IMR-90 (cell line): ENCODE results near the gene YEATS4.

Experiments
- CHD1 ChIP-seq: IDR thresholded peaks from 2 replicates; pipeline ENCODE4 v1.6.1; 2012; ENCODE audit warnings: low read depth, low read length, improper control_type of control experiment
- MAFK ChIP-seq: IDR thresholded peaks from 2 replicates; pipeline ENCODE4 v1.6.1; 2012; ENCODE audit warnings: low read depth, low read length, improper control_type of control experiment
- POLR2A ChIP-seq: IDR thresholded peaks from 2 replicates; pipeline ENCODE4 v1.6.1; 2012; ENCODE audit warnings: mild to moderate bottlenecking, low read depth, low read length
- RAD21 ChIP-seq: IDR thresholded peaks from 2 replicates; pipeline ENCODE4 v1.6.1; 2012; ENCODE audit warnings: low read length, improper control_type of control experiment
- RCOR1 ChIP-seq: IDR thresholded peaks from 2 replicates; pipeline ENCODE4 v1.6.1; 2012; ENCODE audit warnings: mild to moderate bottlenecking, low read length, improper control_type of control experiment; ENCODE audit not compliant: insufficient replicate concordance
- TF ChIP-seq, protein P1 (sequence below): conservative IDR thresholded peaks from 2 replicates; pipeline ENCODE4 v1.5.1; 2012; ENCODE audit warnings: mild to moderate bottlenecking, low read depth, low read length, improper control_type of control experiment
- TF ChIP-seq, protein P2 (sequence below): fragments of 150-350 bp; IDR thresholded peaks from 2 replicates; pipeline ENCODE4 v1.6.1; 2016; ENCODE audit warnings: low read depth, mild to moderate bottlenecking, low read length, moderate library complexity, borderline replicate concordance

DNA sequence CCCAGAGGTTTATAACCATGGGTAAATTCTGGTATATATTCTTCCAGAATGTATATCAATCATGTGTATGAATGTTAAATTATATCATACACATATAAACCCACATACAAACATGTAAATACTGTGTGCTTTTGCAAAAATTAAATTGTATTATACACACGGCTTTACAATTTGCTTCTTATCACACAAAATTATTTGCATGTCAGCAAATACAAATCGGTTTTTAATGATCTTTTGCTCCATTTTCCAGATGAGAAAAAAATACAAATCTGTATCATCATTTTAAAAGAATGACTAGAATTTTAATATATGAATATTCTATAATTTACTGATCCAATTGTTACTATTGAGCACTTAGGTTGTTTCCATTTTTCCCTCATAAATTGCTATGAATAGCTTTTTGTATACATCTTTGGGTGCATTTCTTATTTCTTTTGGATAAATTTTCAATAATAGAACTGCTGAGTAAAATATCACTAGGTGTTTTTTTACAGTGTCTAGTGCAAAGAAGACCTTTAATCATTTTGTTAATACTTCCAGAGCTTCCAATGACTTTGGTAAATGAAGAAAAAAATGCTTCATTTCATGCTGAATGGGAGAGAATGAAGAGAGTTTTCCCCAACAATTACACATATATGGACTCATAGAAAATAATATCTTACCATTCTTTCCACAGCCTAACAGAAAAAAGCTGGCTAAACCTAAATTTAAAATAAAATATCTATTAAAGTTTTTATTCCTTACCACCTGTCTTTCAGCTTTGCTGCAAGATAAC lies 7.9 kb upstream of the YEATS4 start:
- no peak for TF ChIP-seq RCOR1
- no peak for TF ChIP-seq POLR2A
- TF ChIP-seq, protein P1, sequence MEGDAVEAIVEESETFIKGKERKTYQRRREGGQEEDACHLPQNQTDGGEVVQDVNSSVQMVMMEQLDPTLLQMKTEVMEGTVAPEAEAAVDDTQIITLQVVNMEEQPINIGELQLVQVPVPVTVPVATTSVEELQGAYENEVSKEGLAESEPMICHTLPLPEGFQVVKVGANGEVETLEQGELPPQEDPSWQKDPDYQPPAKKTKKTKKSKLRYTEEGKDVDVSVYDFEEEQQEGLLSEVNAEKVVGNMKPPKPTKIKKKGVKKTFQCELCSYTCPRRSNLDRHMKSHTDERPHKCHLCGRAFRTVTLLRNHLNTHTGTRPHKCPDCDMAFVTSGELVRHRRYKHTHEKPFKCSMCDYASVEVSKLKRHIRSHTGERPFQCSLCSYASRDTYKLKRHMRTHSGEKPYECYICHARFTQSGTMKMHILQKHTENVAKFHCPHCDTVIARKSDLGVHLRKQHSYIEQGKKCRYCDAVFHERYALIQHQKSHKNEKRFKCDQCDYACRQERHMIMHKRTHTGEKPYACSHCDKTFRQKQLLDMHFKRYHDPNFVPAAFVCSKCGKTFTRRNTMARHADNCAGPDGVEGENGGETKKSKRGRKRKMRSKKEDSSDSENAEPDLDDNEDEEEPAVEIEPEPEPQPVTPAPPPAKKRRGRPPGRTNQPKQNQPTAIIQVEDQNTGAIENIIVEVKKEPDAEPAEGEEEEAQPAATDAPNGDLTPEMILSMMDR, result no peak
- TF ChIP-seq RAD21, result no peak
- peak; percentile 39; the same call in 1 of the 2 replicates for TF ChIP-seq MAFK
- TF ChIP-seq, protein P2, sequence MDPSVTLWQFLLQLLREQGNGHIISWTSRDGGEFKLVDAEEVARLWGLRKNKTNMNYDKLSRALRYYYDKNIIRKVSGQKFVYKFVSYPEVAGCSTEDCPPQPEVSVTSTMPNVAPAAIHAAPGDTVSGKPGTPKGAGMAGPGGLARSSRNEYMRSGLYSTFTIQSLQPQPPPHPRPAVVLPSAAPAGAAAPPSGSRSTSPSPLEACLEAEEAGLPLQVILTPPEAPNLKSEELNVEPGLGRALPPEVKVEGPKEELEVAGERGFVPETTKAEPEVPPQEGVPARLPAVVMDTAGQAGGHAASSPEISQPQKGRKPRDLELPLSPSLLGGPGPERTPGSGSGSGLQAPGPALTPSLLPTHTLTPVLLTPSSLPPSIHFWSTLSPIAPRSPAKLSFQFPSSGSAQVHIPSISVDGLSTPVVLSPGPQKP, result no peak
- no peak for TF ChIP-seq CHD1
